HCEC 1CT (cell line): ENCODE measurements around the gene MYPOP.
"Not testable (repeated sequence)": the region's sequence is repeated elsewhere in the genome, so short reads cannot be mapped to it uniquely, and the experiment has no call there.

Experiments
- DNase-seq: peaks from one replicate; pipeline ENCODE4 v3.0.0-alpha.2; 2017

The MYPOP gene

GRCh38 chr19:45882652-45883585 lies 19.5 kb downstream of the MYPOP start:
- DNase-seq = peak; percentile 68

DNA sequence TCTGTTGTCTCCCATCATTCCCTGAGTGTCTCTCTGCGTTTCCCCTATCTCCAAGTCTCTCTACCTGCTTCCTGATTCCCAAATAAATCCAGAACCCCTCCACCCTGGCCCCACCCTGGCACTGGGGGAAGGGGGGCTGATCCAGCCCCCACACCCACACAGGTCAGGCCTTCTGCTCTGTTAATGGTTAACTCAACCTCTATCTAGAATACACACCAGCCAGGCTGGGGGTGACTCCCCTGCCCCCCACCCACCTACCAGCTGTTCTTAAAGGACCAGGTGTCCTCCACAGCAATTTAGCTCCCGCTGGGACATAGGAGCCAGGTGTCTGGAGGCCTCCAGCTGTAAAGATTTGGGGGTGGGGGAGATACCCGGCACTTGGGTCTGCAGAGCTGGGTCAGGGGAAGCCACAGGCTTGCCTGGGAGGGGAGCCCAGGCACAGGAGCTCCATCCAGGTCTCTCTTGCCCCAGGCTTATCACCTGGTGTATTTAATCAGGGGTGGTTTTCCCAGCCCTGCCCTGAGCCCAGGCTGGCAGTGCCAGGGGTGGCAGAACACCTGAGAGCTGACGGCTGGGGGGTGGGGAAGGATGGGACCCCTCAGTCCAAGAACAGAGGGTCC lies 20.4 kb downstream of the MYPOP start:
- DNase-seq = no peak

- no peak for DNase-seq
Measured at GRCh38 chr19:45881082-45881908, 21.1 kb downstream of the MYPOP start.

- DNase-seq = no peak
Measured at GRCh38 chr19:45879971-45880370, 22.4 kb downstream of the MYPOP start.

DNA sequence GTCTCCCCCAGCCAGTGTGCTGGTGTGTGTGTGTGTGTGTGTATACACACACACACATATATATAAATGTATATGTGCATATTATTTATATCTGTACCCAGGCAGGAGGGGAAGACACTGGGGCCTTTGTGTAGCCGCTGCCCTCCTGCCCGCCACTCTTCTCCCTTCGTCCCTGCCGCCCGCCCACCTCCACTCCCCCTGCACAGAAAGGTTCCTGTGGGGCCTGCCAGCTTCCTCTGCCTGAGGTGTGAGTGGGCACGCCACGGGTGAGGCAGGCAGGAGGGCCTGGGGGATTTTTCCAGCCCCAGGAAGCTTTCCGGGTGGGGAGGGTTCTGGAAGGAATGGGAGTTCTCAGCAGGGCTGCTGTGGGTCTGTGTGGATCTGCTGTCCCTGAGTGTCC lies 23.4 kb downstream of the MYPOP start:
- DNase-seq = no peak

DNA sequence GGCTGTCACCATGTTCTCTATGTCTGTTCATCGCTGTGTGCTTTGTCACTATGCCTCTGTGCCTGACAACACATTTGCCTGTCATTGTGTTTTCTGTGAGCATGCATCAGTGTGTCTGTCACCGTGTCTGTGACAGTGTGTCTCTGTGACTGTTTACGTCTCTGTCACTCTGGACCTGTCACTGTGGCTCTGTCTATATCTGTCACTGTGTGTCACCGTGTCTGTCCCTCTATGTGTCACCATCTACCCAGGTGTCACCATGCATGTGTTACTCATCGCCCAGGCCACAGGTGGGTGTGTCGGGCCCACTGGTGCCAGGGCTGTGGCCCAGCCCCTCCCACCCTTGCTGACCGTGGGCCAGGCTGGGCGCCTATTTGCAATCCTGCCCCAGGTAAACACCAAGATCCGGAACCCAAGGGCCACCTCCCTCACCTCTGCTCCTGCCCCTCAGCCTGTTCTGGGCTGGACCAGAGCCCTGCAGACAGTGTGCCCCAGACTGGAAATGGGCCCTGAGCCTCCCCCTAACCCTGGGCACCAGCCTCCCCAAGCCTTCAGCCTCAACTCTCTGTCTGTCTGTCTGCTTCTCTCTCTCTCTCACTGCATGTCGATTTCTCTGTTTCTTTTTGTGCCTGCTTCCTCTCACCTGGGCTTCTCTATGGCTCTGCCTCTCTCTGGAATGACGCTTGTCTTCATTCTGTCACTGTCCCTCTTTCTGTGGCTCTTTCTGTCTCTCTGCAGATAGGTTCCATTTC lies 24.2 kb downstream of the MYPOP start:
- DNase-seq = no peak

DNA sequence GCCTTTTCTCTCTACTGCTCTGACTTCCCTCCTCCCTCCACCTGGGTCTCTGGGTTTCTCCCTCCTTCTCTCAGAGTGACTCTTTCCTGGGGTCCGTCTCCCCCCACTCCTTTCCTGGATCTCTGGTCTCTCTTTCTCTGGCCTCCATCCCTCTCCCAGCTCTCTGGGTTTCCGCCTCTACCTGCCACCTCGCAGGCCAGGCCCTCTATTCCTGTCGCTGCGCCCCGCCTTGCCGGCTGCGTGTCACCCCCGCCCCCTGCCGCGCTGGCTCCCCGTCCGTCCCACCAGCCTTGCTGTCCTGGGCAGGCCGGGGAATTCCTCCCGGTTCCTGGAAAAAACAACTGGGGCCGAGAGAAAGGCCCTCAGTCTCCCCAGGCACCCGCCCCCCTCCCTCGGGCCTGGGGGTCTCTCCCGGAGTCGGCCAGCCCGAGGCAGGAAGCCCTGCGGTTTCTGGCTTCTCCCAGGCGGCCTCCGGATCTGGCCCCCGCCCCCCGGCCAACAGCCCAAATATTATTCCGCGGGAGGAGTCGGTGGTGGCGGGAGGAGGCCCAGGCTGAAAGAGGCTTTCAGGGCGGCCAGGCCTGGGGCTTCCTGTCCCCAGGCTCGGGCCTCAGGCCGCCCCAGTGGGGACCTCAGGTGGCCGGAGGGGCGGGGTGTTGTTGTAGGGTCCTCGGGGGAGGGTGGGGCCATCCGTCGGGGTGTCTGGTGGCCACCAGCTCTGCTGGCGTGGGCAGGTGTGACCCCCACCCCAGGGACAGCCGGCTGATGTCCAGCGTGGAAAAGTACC lies 25.8 kb downstream of the MYPOP start:
- DNase-seq = no peak

- DNase-seq = no peak
Measured at GRCh38 chr19:45876161-45876410, 26.3 kb downstream of the MYPOP start.

GRCh38 chr19:45874620-45874966 lies 27.8 kb downstream of the MYPOP start:
- no peak for DNase-seq

DNA sequence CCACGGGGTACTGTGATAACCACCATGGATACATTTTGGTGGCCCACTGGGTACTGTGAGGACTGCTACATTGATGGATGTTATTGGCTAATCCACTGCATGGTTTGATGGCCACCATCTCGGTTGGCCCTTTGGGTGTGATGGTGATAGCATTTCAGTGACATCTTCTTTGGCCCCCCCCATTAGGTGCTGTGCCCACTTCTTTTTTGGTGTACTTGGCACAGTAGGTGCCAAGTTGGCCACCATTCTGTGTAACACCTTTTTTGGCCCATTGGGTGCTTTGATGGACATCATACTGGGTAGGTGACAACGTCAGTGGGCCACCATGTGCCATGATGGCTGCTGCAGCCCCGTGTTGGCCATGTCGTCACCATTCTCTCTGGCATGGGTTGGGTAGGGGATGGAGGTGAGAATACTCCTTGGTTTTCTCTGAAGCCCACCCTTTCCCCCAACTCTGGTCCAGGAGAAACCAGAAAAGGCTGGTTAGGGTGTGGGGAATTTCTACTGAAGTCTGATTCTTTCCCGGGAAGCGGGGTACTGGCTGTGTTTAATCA lies 29.1 kb downstream of the MYPOP start:
- DNase-seq = no peak

DNA sequence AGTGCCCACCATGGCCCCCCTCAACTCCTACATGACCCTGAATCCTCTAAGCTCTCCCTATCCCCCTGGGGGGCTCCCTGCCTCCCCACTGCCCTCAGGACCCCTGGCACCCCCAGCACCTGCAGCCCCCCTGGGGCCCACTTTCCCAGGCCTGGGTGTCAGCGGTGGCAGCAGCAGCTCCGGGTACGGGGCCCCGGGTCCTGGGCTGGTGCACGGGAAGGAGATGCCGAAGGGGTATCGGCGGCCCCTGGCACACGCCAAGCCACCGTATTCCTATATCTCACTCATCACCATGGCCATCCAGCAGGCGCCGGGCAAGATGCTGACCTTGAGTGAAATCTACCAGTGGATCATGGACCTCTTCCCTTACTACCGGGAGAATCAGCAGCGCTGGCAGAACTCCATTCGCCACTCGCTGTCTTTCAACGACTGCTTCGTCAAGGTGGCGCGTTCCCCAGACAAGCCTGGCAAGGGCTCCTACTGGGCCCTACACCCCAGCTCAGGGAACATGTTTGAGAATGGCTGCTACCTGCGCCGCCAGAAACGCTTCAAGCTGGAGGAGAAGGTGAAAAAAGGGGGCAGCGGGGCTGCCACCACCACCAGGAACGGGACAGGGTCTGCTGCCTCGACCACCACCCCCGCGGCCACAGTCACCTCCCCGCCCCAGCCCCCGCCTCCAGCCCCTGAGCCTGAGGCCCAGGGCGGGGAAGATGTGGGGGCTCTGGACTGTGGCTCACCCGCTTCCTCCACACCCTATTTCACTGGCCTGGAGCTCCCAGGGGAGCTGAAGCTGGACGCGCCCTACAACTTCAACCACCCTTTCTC lies 30.1 kb downstream of the MYPOP start:
- no peak for DNase-seq

DNA sequence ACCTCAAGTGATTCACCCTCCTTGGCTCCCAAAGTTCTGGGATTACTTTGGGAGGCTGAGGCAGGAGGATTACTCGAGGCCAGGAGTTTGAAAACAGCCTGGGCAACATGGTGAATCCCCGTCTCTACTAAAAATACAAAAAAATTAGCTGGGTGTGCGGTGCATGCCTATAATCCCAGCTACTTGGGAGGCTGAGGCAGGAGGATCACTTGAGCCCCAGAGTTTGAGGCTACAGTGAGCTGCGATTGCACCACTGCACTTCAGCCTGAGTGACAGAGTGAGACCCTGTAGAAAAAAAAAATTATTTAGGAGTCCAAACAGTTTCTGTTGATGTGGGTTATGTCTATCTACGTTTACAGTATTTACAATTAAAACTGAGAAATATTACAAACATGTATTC lies 31.6 kb downstream of the MYPOP start:
- no peak for DNase-seq

DNA sequence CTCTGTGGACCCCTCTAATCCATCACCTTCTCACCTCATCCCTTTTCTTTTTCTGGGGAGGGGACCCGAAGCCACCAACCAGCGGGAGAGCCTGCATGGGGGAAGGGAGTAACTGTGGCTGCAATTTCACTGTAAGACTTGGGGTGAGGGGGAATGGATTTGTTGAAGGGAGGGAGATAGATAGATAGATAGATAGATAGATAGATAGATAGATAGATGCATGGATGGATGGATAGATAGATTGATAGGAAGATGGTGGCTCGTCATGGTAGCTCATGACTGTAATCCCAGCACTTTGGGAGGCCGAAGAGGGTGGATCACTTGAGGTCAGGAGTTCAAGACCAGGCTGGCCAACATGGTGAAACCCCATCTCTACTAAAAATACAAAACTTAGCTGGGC lies 35.2 kb downstream of the MYPOP start:
- not testable (repeated sequence) for DNase-seq

- no peak for DNase-seq
Measured at GRCh38 chr19:45866400-45867176, 35.8 kb downstream of the MYPOP start.

DNA sequence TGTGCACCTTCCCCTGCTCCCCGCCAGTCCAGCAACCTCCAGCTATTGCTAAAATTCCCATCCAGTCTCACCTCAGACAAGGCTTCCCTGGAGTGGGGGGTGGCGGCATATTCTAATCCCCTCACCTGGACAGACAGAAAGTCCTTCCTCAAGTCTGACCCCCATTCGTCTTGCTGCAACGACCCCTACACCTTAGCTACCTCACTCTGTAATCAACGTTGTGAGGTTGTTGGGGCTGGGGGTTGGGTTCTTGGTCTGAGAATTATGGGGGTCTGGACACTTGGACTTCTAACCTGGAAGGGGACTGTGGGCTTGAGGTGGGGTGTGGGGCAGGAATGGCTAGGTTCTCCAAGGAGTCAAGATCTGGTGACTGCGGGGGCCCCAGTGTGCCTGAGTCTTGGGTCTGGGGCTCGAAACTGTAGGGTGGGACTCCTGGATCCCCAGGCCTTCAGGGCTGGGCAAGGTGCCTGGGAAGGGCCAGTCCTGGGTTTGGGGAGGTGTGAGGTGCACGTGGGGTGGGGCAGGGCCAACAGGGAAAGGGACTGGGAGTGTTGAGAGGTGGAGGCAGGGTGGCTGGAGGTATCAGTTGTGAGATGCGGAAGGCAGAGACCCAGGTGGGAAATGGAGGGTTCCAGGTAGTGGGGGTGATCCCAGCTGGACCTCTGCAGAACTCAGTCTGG lies 37.0 kb downstream of the MYPOP start:
- DNase-seq = no peak

DNA sequence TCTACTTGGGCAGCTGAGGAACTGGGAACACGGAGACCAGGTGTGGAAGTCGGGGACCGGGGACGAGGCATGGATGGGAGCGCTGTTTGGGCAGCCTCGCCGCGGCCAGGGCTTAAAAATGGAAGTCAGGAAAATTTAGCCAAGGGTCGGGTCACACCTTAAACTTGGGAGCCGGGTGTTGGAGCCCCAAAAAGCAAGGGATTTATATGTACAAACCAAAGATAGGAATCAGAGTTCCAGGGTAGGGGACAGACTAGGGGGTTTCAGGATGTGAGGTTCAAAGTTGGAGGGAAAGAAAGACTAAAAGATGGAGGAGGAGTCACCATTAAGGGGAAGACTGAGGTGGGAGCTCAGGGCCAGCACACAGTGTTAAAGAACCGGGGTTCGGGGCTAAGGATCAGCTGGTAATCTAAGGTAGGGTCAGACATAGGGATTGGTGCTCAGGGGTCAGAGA lies 37.8 kb downstream of the MYPOP start:
- no peak for DNase-seq

GRCh38 chr19:45863840-45864628 lies 38.4 kb downstream of the MYPOP start, which contains the start of gene FOXA3:
FOXA3 (plus strand) TSS chr19:45864326; CDS start chr19:45864457, 131 bp downstream.
- DNase-seq = peak; percentile 47

- no peak for DNase-seq
Measured at GRCh38 chr19:45863335-45863839, 39.0 kb downstream of the MYPOP start.
